ENCODE measurements around the gene SGMS1.
A peak's percentile ranks its signal among the peaks of the same experiment; 100 is the strongest.
"Not testable (repeated sequence)": the region's sequence is repeated elsewhere in the genome, so short reads cannot be mapped to it uniquely, and the experiment has no call there.

SGMS1 gene

DNA sequence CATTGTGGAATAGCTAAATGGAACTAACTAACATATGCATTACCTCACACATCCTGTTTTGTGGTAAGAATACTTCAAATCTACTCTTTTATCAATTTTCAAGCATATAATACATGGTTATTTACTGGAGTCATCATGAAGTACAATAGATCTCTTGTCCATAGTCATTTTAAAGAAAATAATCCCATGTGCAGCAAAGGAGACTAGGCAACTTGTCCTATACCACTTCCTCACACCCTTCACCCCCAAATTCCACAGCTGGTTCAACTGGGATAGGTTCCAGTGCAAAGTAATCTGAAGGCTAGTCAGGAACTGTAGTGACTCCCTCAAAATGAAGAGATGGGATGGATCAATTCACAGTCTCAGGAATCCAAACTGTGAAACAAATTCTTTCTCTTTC, 176.1 kb downstream of the SGMS1 start:
- no peak for DNase-seq

- not testable (repeated sequence) for DNase-seq
Observed at GRCh38 chr10:50445777-50446176, 178.0 kb downstream of the SGMS1 start.

DNA sequence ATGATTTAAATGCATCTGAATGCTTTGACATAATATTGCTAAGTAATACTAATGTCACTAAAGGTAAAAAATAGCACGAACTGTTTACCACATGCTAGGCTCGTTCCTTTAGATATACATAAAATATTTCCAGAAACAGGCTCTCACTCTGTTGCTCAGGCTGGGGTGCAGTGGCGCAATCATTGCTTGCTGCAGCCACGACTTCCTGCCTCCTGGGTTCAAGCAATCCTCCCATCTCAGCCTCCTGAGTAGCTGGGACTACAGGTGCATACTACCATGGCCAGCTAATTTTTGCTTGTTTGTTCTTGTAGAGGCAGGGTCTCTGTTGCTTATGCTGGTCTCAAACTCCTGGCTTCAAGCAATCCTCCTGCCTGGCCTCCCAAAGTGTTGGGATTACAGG, 183.3 kb downstream of the SGMS1 start:
- no peak for DNase-seq

GRCh38 chr10:50439806-50440205, 183.9 kb downstream of the SGMS1 start:
- no peak for DNase-seq

GRCh38 chr10:50439187-50439586, 184.6 kb downstream of the SGMS1 start:
- DNase-seq = no peak

DNA sequence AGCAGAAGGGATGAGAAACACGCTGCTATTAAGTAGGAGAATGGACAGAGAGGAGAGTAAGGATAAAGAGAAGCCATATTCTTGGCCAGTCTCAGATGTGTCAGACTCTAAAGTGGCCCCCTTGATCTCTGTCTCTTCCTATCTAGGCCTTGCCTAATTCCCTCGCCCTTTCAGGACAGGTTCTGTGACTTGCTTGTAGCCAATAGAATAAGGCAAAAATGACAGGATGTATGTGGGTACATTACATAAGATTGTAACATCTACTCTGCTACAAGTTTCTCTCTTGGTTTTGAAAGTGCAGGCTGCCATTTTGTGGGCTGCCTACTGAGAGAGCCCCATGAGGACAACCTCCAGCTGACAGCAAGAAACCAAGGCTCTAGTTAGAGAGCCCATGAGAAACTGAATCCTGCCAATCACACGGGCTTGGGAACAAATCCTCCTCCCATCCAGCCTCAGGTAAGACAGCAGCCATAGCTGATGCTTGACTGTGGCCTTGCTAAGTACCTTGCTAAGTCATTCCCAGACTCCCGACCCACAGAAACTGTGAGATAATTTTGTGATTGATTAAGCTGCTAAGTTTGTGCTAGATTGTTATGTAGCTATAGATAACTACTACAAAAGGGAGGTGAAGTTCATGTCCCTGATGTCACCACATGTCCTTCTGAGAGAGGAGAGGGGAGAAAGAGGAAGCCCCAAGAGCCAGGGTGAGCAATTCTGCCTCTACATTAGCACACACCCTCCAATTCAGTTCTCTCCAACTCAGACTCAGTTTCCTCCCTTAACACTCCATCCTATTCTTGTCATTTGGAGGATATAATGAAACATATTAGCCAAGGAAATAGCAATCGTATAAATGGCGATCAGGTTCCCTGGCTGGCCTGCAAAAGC, 185.5 kb downstream of the SGMS1 start:
- no peak for DNase-seq

- no peak for DNase-seq
Observed at GRCh38 chr10:50437248-50437647, 186.5 kb downstream of the SGMS1 start.

- no peak for DNase-seq
Observed at GRCh38 chr10:50436805-50437204, 187.0 kb downstream of the SGMS1 start.

DNA sequence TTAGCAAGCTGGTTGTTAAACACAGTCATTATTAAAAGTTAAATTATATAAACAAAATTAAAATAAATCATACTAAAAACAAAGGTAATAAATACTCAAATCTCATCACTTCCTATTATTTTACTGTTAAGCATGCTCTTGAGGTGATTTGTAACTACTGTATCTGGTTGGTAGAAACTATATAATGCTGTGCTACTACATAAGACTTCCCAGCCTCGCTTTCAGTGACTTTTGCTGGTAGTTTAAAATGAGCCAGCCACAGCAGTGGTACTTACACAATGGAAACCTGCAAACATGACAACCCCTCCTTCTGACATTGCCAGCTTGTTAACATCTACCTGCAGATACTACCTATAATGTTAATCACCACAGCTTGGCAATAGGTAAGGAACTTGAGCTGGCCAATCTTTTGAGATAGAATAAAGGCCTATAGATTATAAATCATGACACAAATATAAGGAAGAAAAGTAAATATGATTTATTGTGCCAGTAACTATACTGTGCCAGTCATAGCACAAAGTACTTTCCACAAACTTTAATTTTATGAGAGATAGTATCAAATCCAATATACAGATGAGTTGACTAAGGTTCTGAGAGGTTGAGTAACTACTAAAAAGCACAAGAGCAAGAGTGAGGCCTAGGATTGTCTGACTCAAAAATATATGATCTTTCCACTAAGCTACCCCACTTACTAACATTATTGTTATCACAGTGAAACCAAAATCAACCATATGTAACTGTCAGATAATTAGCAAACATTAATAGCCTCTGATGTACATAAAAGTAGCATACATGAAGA, 191.3 kb downstream of the SGMS1 start:
- no peak for DNase-seq

DNA sequence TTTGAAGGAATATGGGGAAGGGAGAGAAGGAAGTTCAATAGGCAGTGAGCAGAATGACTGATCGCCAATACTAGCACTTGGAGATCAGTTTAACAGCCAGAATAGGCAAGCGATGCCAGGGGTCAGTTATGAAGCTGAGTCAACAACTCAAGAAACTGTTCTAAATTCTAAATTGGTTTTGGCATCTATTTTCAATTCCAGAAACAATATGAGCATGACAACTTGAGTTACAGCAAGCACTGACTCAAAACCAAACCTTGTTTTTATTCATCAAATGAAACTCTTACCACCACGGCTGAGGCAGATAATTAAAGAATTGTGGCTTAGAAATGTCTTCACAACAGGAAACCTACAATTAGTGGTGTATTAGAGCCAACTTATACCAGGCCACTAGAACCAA, 192.0 kb downstream of the SGMS1 start:
- DNase-seq = no peak

DNA sequence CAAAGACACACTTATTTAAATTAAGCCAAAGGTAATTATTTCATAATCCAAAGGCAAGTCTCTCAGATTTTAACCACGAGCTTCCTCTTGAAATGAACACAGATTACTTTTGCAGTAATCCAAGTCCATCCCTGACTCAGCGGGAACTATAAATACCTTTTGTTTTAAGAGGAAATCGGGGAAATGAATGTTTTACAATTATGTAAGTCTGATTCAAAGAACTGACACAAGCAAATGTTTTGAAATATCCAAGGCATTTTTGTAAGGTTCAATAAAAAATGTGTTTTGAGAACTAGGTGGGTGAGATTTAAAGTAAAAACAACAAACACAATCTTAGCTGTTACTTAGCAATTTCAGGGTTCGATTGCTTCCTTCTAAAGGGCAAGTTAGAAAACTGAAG, 192.6 kb downstream of the SGMS1 start:
- no peak for DNase-seq

- DNase-seq = no peak
Observed at GRCh38 chr10:50426485-50426884, 197.3 kb downstream of the SGMS1 start.

- not testable (repeated sequence) for DNase-seq
Observed at GRCh38 chr10:50425215-50425614, 198.5 kb downstream of the SGMS1 start.

DNA sequence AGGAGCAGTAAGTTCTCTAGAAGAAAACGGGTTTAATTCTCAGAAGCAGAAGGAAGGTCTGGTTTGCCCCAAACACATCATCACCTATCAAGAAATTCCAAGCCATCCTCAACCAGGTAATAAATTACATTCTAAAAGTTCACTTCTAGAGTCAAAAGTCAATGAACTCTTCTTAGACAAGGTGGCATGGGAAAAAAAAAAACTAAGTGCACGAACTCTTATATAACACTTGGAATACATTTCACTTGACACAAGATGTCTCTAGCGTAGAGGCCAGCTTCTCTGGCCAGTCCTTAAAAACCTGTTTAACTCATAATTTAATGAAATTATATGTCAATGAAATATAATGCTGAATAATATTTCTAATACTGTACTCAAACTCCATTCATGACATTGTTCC, 200.3 kb downstream of the SGMS1 start:
- no peak for DNase-seq

DNA sequence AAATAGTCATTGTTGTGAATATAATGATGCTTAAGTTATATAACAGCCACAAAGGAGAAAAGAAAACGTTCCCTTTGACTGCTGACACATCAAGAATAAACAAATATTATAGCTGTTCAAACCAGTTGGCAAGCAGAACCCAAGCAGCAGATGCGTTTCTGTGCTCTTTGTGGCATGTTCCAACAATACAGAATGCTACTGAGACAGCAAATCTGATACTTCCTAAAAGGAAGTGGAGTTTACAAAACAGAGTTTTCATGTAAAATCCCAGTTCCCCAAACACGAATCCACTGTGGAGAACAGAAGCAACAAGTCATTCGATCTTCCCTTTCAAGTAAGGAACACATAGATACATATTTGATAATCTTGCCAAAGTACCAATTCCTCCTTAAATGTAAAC, 201.5 kb downstream of the SGMS1 start:
- DNase-seq = no peak

DNA sequence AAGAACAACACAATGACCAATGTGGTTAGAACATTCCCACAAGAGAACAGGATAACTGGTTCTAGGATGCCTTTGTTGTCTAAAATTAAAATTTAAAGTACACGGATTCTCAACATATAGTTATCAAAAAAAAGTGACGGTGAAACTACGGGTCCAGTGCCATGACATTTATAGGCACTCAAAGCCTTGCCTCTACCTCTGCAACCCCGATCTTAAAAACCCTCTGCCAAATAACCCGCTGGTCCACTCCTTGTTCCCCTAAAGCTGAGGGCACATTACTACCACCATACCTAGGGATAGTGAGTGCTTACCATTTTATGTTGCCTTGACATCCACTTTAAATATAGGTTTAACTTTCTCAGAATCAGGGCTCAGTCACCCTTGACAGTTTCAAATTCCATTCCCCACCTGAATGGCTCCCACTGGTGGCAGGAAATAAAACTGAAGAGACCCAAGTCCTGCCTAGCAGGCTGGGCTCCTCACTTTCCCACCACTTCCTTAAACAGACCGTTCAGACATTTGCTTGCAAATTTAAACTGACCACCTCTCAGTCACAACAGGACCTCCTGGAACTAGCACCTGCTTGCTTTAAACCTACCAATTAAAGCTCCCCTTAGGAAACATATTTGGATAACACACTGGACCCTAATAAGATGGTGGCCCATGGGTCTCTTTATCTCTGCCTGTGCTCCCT, 202.6 kb downstream of the SGMS1 start:
- DNase-seq = no peak

GRCh38 chr10:50420196-50420595, 203.6 kb downstream of the SGMS1 start:
- no peak for DNase-seq

DNA sequence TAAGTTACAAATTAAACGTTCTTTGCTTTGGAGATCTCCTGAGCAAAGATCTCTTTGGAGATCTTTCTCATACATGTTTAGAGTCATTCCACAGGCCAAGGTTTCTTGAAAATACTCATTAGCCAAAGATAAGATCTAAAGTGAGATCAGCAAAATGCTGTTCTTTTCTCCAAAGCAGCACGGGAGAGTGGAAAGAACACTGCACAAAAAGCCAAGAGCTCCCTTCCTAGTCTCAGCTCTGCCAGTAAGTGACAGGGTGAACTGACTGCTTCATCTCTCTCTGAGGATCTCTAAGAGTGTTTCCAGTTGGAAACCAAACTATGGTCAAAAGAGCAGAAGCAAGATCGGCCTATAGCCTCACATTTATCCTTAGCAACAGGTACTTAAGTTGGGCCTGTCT, 204.0 kb downstream of the SGMS1 start:
- DNase-seq = no peak

DNA sequence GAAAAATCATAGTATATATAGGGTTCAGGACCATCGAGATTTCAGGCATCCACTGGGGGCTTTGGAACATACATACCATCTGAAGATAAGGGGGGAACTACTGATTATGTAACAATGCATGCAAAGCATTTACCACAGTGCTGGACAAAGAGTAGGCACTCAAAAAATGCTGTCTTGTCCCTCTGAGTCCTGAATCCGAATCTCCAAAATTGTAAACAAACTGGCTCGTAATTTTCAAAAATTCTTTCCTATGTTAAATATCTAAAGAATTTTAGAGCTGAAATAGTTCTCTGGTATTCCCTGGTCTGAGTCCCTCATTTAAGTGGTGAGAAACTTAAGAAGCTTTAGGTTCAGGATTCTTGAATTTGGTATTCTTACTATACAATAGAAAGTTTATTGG, 204.7 kb downstream of the SGMS1 start:
- no peak for DNase-seq

DNA sequence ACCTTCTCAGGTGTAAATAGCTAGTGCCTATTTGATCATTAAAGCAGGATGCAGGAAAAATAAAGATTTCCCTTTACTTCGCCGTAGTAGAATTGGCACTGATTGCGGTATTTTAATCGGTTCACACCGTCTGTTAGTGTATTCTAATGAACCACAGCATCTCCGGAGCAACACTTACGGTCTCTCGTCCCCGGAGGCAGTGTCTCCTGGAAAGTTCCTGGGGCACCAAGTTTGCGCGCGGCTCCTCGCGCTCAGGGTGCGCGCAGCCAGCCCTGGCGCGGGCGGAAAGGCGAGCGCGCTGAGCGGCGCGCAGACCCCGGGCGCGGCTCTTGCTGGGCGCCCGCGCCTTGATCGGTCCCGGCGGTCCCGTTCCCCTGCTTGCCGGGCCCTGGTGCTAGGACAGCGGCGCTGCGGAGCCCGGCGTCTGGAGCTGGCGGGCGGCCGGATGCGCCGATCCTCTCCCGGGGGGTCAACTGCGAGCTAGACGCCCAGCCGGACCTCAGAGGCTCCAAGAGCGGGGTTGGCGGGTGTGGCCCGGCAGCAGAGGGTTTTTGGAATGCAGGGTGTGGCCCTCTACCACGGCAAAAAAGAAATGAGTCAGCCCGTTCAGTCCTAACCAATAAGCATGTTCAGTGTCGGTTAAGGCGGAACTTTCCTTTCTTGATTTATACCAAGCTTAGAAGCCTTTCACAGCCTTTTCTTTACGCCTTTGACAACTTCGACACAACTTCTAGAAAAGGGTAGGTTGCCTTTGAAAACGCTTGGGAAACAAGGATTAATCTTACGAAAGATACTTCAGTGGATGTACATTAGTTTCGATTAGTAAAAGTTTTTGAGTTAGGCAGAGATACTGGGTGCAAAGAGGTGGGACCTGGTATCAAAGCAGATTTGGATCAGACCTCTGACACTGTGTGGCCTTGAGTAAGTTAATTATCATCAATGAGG, 205.6 kb downstream of the SGMS1 start:
- peak; percentile 71 for DNase-seq

DNA sequence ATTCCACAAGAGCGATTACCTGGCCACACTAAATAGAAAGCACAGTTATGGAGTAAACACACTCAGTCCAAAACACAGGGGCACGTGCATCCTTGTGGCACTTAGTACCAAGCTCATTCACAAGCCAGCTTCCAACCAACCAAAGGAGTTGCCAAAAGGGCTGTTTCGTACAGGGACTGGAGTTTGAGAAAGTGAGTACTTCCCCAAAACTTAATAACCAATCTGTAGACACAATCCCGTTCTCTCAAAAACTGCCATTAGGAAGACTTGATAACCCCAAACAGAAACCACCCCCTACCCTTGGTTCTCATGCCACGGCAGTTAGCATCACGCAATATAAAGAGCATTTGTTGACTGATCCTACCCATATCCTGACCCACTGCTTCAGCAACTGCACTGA, 206.3 kb downstream of the SGMS1 start:
- no peak for DNase-seq

DNA sequence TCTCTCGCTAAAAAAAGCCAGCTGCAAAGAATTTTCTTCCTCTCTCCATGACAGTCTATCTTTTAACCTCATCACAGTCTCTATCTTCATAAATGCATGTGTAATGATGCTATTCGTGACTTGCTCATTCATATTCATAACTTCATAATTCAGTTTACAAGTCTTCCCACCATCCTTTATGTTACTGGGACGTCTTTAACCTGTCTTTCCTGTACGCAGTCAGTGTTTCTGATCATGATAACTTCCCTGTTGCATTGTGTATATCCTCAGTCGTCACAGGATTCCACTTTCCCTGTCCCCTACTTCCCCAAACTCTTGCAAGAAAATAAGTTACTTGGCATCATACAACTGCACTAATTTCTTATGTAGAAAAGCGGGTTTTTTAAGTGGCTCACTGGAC, 206.9 kb downstream of the SGMS1 start:
- no peak for DNase-seq
